H1 (cell line): ENCODE data around the gene PRICKLE3. TPM values are rescaled to one million over a fixed set of nuclear protein-coding genes. Genes with fewer than 3 reads are reported as not detected.

Experiments used
- CTCF ChIA-PET: fragments of 300-600 bp; sonication (Branson Sonifier 250); formaldehyde crosslinking; loops from one replicate; lab custom pipeline; 2021; ENCODE audit not compliant: partially characterized antibody; lab: Charles Lee
- POLR2A ChIA-PET: fragments of 300-600 bp; sonication (Branson Sonifier 250); formaldehyde crosslinking; loops from one replicate; lab custom pipeline; 2021; ENCODE audit warnings: inconsistent platforms; ENCODE audit not compliant: partially characterized antibody; lab: Charles Lee
- DNase-seq, 2 experiments: peaks; one replicate each; pipeline versions ENCODE4 v3.0.0 to v3.0.0-alpha.2; 2010 to 2022; ENCODE audit warnings: low spot score in 2 of 2, low read depth in 1 of 2, mixed read lengths in 1 of 2
- FAIRE-seq: peaks from 2 replicates; lab custom pipeline; 2011; peaks lifted over from hg19 to GRCh38; lab: Jason Lieb, UNC
- H2AFZ ChIP-seq: 2 replicates; pipeline ENCODE4 v1.8.1; 2012; ENCODE audit warnings: low read length, inconsistent platforms
- H2AK5ac ChIP-seq: 2 replicates; pipeline ENCODE4 v1.6.1; 2013; ENCODE audit warnings: low read depth, low read length
- H2BK120ac ChIP-seq: replicated peaks from 2 replicates; pipeline ENCODE3; 2013; ENCODE audit warnings: low read depth, low read length, inconsistent platforms
- H2BK12ac ChIP-seq: 2 replicates; pipeline ENCODE4 v1.6.1; 2013; ENCODE audit warnings: low read depth, low read length
- H2BK15ac ChIP-seq: 2 replicates; pipeline ENCODE4 v1.6.1; 2013; ENCODE audit warnings: low read length
- H2BK20ac ChIP-seq: 2 replicates; pipeline ENCODE4 v1.6.1; 2013; ENCODE audit warnings: low read length
- H2BK5ac ChIP-seq: 2 replicates; pipeline ENCODE4 v1.6.1; 2013; ENCODE audit warnings: low read depth, low read length
- H3K14ac ChIP-seq: 2 replicates; pipeline ENCODE4 v1.6.1; 2013; ENCODE audit warnings: inconsistent platforms; ENCODE audit not compliant: insufficient read length
- H3K18ac ChIP-seq: 2 replicates; pipeline ENCODE4 v1.6.1; 2013; ENCODE audit warnings: low read length; ENCODE audit errors: extremely low read depth
- H3K23ac ChIP-seq: 2 replicates; pipeline ENCODE4 v1.6.1; 2013; ENCODE audit warnings: inconsistent platforms; ENCODE audit not compliant: insufficient read length
- H3K23me2 ChIP-seq: 2 replicates; pipeline ENCODE4 v1.6.1; 2013; ENCODE audit warnings: low read depth, low read length
- H3K27ac ChIP-seq: 2 replicates; pipeline ENCODE4 v1.6.1; 2011; ENCODE audit warnings: low read depth, low read length, inconsistent platforms
- H3K27me3 ChIP-seq, 4 experiments: replicated peaks in 1 of 4; 1 replicate in 1 of 4; 2 replicates in 3 of 4; pipeline versions ENCODE4 v1.6.1 to v1.8.1; 2011 to 2013; ENCODE audit warnings: low read length in 3 of 4, mild to moderate bottlenecking in 3 of 4, inconsistent platforms in 2 of 4, mixed read lengths in 2 of 4, moderate library complexity in 1 of 4; ENCODE audit not compliant: control insufficient read depth in 3 of 4, insufficient read depth in 3 of 4; ENCODE audit errors: extremely low read depth in 1 of 4
- H3K36me3 ChIP-seq, 4 experiments: 2 replicates each; pipeline versions ENCODE4 v1.6.1 to v1.8.1; 2011 to 2013; ENCODE audit warnings: mild to moderate bottlenecking in 4 of 4, low read length in 3 of 4, moderate library complexity in 2 of 4, control low read depth in 1 of 4, inconsistent platforms in 1 of 4; ENCODE audit not compliant: insufficient read depth in 4 of 4, control insufficient read depth in 2 of 4
- H3K4ac ChIP-seq: replicated peaks from 2 replicates; pipeline ENCODE3; 2013; ENCODE audit warnings: low read length, low read depth, mixed read lengths, inconsistent platforms; ENCODE audit not compliant: insufficient read length
- H3K4me1 ChIP-seq, 4 experiments: replicated peaks in 1 of 4; 1 replicate in 1 of 4; 2 replicates in 3 of 4; pipeline versions ENCODE4 v1.6.1 to v1.8.1; 2011 to 2013; ENCODE audit warnings: low read length in 3 of 4, inconsistent platforms in 2 of 4, mixed read lengths in 1 of 4; ENCODE audit not compliant: insufficient read depth in 4 of 4, control insufficient read depth in 3 of 4
- H3K4me2 ChIP-seq, 2 experiments: 2 replicates each; pipeline versions ENCODE4 v1.6.1 to v1.8.1; 2011 to 2013; ENCODE audit warnings: low read depth in 2 of 2, low read length in 2 of 2, control low read depth in 1 of 2, inconsistent platforms in 1 of 2, mild to moderate bottlenecking in 1 of 2; ENCODE audit not compliant: insufficient read depth in 1 of 2
- H3K4me3 ChIP-seq, 4 experiments: fragments of 200-600, 300-600 bp in 1 of 4; sonication (generic), shearing (Covaris generic), sonication (Bioruptor Twin) in 1 of 4; 2 replicates each; pipeline versions ENCODE4 v1.5.1 to v1.8.1; 2011 to 2016; ENCODE audit warnings: low read length in 4 of 4, low read depth in 3 of 4, control low read depth in 2 of 4, inconsistent platforms in 2 of 4, mild to moderate bottlenecking in 2 of 4, mixed read lengths in 1 of 4, moderate library complexity in 1 of 4; ENCODE audit not compliant: insufficient read depth in 2 of 4; ENCODE audit errors: extremely low read depth in 1 of 4
- H3K56ac ChIP-seq: replicated peaks from 2 replicates; pipeline ENCODE3; 2013; ENCODE audit warnings: low read depth, mild to moderate bottlenecking, mixed read lengths, low read length, inconsistent platforms; ENCODE audit not compliant: insufficient read length
- H3K79me1 ChIP-seq: 2 replicates; pipeline ENCODE4 v1.6.1; 2013; ENCODE audit warnings: low read depth, low read length, control low read depth
- H3K79me2 ChIP-seq, 2 experiments: 2 replicates each; pipeline versions ENCODE4 v1.6.1 to v1.8.1; 2012 to 2013; ENCODE audit warnings: low read length in 2 of 2, mild to moderate bottlenecking in 2 of 2, inconsistent platforms in 1 of 2; ENCODE audit not compliant: insufficient read depth in 2 of 2, control insufficient read depth in 1 of 2
- H3K9ac ChIP-seq, 4 experiments: replicated peaks in 1 of 4; 1 replicate in 1 of 4; 2 replicates in 3 of 4; pipeline versions ENCODE4 v1.6.1 to v1.8.1; 2011 to 2013; ENCODE audit warnings: low read depth in 3 of 4, low read length in 3 of 4, control low read depth in 2 of 4, mild to moderate bottlenecking in 2 of 4, moderate library complexity in 2 of 4, inconsistent platforms in 1 of 4; ENCODE audit errors: extremely low read depth in 1 of 4
- H3K9me3 ChIP-seq, 2 experiments: 2 replicates each; pipeline versions ENCODE4 v1.6.1 to v1.8.1; 2012 to 2013; ENCODE audit warnings: mild to moderate bottlenecking in 2 of 2, moderate library complexity in 2 of 2, control low read depth in 1 of 2, inconsistent platforms in 1 of 2, low read depth in 1 of 2, low read length in 1 of 2, mixed read lengths in 1 of 2; ENCODE audit not compliant: insufficient read depth in 2 of 2
- H4K20me1 ChIP-seq, 2 experiments: replicated peaks in 1 of 2; 2 replicates each; pipeline versions ENCODE3 to v1.8.1; 2011 to 2013; ENCODE audit warnings: inconsistent platforms in 2 of 2, low read length in 2 of 2, mild to moderate bottlenecking in 1 of 2; ENCODE audit not compliant: insufficient read depth in 2 of 2, control insufficient read depth in 1 of 2
- H4K5ac ChIP-seq: 2 replicates; pipeline ENCODE4 v1.6.1; 2013; ENCODE audit warnings: low read length, low read depth, mixed read lengths, inconsistent platforms; ENCODE audit not compliant: insufficient read length
- H4K8ac ChIP-seq: 2 replicates; pipeline ENCODE4 v1.8.0; 2013; ENCODE audit warnings: mild to moderate bottlenecking, moderate library complexity, low read length, inconsistent platforms; ENCODE audit not compliant: insufficient read depth; ENCODE audit errors: extremely low read depth
- H4K91ac ChIP-seq: replicated peaks from 2 replicates; pipeline ENCODE3; 2013; ENCODE audit warnings: low read length, mixed read lengths, inconsistent platforms; ENCODE audit not compliant: insufficient read length
- GABPA ChIP-seq: IDR thresholded peaks from 2 replicates; pipeline ENCODE4 v1.6.1; 2011; ENCODE audit warnings: mild to moderate bottlenecking, low read length, moderate library complexity, borderline replicate concordance; ENCODE audit not compliant: insufficient read depth
- GTF2F1 ChIP-seq: IDR thresholded peaks from 2 replicates; pipeline ENCODE4 v1.6.1; 2012; ENCODE audit warnings: low read depth, low read length, improper control_type of control experiment, borderline replicate concordance
- KDM5A ChIP-seq: fragments of 200-600 bp; IDR thresholded peaks from 2 replicates; pipeline ENCODE4 v1.7.1; 2012; ENCODE audit warnings: mild to moderate bottlenecking, low read length, inconsistent platforms, mixed read lengths
- POU5F1 ChIP-seq: IDR thresholded peaks from 2 replicates; pipeline ENCODE4 v1.6.1; 2011; ENCODE audit warnings: low read depth, mild to moderate bottlenecking, low read length, moderate library complexity
- SUZ12 ChIP-seq: fragments of 200-600 bp; sonication (generic); IDR thresholded peaks from 2 replicates; pipeline ENCODE4 v1.6.1; 2012; ENCODE audit warnings: mild to moderate bottlenecking, inconsistent platforms, low read length, moderate library complexity, mixed read lengths
- WGBS, 2 experiments: shearing (Covaris generic) in 1 of 2; methylation state at CpG; one replicate each; pipeline versions ENCODE4 v1.1.6 to v1.1.7; 2013 to 2015; ENCODE audit warnings: low lambda C conversion rate in 2 of 2, mixed read lengths in 2 of 2, inconsistent platforms in 1 of 2, low coverage in 1 of 2, missing lambda C conversion rate in 1 of 2; ENCODE audit not compliant: insufficient replicate concordance in 2 of 2, insufficient coverage in 1 of 2, insufficient read length in 1 of 2; ENCODE audit errors: extremely low coverage in 1 of 2, missing lambda C conversion rate in 1 of 2; 5-methylcytosine and 5-hydroxymethylcytosine counted together
- polyA plus RNA-seq, 7 experiments: library from polyadenylated mRNA; depleted of rRNA in 3 of 7; stranded (reverse) in 5 of 7; unstranded in 2 of 7; fragments of >200 nt in 5 of 7; fragments of 200-250 nt in 2 of 7; gene quantifications; 1 replicate in 5 of 7; 2 replicates in 1 of 7; 4 replicates in 1 of 7; pipeline versions ENCODE4 v1.2.1 to v1.2.3, GENCODE V29; 2011 to 2013; ENCODE audit warnings: missing spikeins in 2 of 7, mixed read lengths in 2 of 7
- total RNA-seq: library from RNA; stranded (reverse); fragmentation: NEBNext Ultra II Directional; extraction: Animal tissue kit (Norgen Biotek cat#: 25700); gene quantifications from 2 replicates; pipeline ENCODE4 v1.2.1, GENCODE V29; 2021
- TF ChIP-seq, protein P1 (sequence below): IDR thresholded peaks from 2 replicates; pipeline ENCODE4 v1.6.1; 2011; ENCODE audit warnings: low read length, improper control_type of control experiment
- TF ChIP-seq, protein P2 (sequence below): IDR thresholded peaks from 2 replicates; pipeline ENCODE4 v1.6.1; 2011; ENCODE audit warnings: low read depth, mild to moderate bottlenecking, low read length; ENCODE audit not compliant: insufficient read depth
- TF ChIP-seq, protein P3 (sequence below): IDR thresholded peaks from 2 replicates; pipeline ENCODE4 v1.6.1; 2012; ENCODE audit warnings: inconsistent platforms

PRICKLE3 gene
- total and polyA plus RNA-seq, 2 of the 8 experiments (the other 6 are each of a cell fraction or from before 2014, with no cell fraction given): 9.1 to 10.6 TPM

DNA sequence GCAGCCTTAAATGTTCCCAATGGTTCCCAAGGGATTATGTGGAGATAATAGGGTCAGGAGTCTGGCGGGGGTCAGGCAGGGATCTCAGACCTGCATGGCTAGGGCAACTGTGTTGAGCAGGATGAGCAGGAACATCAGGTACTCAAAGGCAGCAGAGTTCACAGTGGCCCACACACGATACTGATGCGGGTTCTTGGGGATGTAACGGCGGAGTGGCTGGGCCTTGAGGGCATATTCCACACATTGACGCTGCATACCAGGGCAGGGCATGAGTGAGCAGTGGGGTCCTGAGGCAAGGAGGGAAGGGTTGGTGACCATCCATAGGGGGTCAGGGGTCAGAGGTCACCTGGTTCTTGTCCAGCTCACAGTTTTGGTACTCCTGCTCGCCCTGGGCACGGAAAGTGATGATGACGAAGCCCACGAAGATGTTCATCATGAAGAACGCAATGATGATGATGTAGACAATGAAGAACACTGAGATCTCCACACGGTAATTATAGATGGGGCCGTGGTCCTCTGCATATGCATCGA, 28.9 kb upstream of the PRICKLE3 start:
- H3K4me1 ChIP-seq: 0 out of 7 replicates have a peak, but pooled peaks cover 0 to under 1% (median 0%) of the 10 kb centered on the region in 4 experiments
- H3K79me2 ChIP-seq: no peaks in the 10 kb centered on the region
- no peak overlapping the region for H4K91ac ChIP-seq
- H2AK5ac ChIP-seq: no peak overlapping the region
- H3K4me3 ChIP-seq: no peak overlapping the region
- POLR2A ChIA-PET: no interaction called here
- no peak overlapping the region for H3K27ac ChIP-seq
- DNase-seq (no peak), FAIRE-seq (no peak)
- no peak overlapping the region for H2AFZ ChIP-seq
- H4K5ac ChIP-seq: no peak overlapping the region
- no peak overlapping the region for H3K9ac ChIP-seq
- TF ChIP-seq POU5F1 (no peak), SUZ12 (no peak), GTF2F1 (no peak), KDM5A (no peak), GABPA (no peak)
- TF ChIP-seq, protein P1, sequence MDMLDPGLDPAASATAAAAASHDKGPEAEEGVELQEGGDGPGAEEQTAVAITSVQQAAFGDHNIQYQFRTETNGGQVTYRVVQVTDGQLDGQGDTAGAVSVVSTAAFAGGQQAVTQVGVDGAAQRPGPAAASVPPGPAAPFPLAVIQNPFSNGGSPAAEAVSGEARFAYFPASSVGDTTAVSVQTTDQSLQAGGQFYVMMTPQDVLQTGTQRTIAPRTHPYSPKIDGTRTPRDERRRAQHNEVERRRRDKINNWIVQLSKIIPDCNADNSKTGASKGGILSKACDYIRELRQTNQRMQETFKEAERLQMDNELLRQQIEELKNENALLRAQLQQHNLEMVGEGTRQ: no peak
- TF ChIP-seq, protein P2, sequence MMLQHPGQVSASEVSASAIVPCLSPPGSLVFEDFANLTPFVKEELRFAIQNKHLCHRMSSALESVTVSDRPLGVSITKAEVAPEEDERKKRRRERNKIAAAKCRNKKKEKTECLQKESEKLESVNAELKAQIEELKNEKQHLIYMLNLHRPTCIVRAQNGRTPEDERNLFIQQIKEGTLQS: no peak
- TF ChIP-seq, protein P3, sequence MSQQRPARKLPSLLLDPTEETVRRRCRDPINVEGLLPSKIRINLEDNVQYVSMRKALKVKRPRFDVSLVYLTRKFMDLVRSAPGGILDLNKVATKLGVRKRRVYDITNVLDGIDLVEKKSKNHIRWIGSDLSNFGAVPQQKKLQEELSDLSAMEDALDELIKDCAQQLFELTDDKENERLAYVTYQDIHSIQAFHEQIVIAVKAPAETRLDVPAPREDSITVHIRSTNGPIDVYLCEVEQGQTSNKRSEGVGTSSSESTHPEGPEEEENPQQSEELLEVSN: no peak
- no peaks in the 10 kb centered on the region for H3K9me3 ChIP-seq
- no peak overlapping the region for H2BK5ac ChIP-seq
- no peaks in the 10 kb centered on the region for H3K36me3 ChIP-seq
- no peak overlapping the region for H4K8ac ChIP-seq
- H4K20me1 ChIP-seq: no peaks in the 10 kb centered on the region
- H2BK120ac ChIP-seq: no peak overlapping the region
- H3K4me2 ChIP-seq: no peak overlapping the region
- no peak overlapping the region for H2BK15ac ChIP-seq
- no peak overlapping the region for H3K56ac ChIP-seq
- H3K4ac ChIP-seq: no peak overlapping the region
- no peaks in the 10 kb centered on the region for H3K79me1 ChIP-seq
- WGBS, 2 experiments: 90% methylated on average over 14 of the region's 14 CpGs; no CpG with 5 or more reads in 1 of the 2 experiments
- H3K23me2 ChIP-seq: no peaks in the 10 kb centered on the region
- CTCF ChIA-PET: no interaction called here
- H2BK12ac ChIP-seq: no peak overlapping the region
- H3K18ac ChIP-seq: no peak overlapping the region
- H2BK20ac ChIP-seq: no peak overlapping the region
- no peak overlapping the region for H3K14ac ChIP-seq
- no peak overlapping the region for H3K23ac ChIP-seq
- H3K27me3 ChIP-seq: no peaks in the 10 kb centered on the region
